Fibroblast of villous mesenchyme (primary cell): ENCODE results near the gene B4GALT3. TPM values are rescaled to one million over a fixed set of nuclear protein-coding genes. Genes with fewer than 3 reads are reported as not detected.
A peak's percentile ranks its signal among the peaks of the same experiment; 100 is the strongest.

Experiments used
- DNase-seq: peaks from one replicate; pipeline ENCODE4 v3.0.0-alpha.2; 2010; ENCODE audit warnings: low read depth
- H3K4me3 ChIP-seq: 2 replicates; pipeline ENCODE4 v1.5.1; 2011; ENCODE audit warnings: low read depth, mild to moderate bottlenecking, low read length
- CTCF ChIP-seq: IDR thresholded peaks from 2 replicates; pipeline ENCODE4 v1.5.1; 2012; ENCODE audit warnings: low read depth, mild to moderate bottlenecking, low read length; ENCODE audit not compliant: insufficient read depth
- total RNA-seq: library from RNA; depleted of rRNA; stranded (reverse); fragments of >200 nt; gene quantifications from 2 replicates; pipeline ENCODE4 v1.2.3, GENCODE V29; 2012

B4GALT3 gene
- total RNA-seq, 1 donor: 22.5 TPM

- TF ChIP-seq CTCF: peak; percentile 62
- no peak overlapping the region for H3K4me3 ChIP-seq
- DNase-seq: peak; percentile 71
These were observed 37.5 kb downstream of the B4GALT3 start for GRCh38 chr1:161139766-161140165.

GRCh38 chr1:161138431-161138830 lies 38.9 kb downstream of the B4GALT3 start:
- no peak for DNase-seq
- no peak for TF ChIP-seq CTCF
- H3K4me3 ChIP-seq: no peak overlapping the region

GRCh38 chr1:161137881-161138280 lies 39.4 kb downstream of the B4GALT3 start:
- DNase-seq: peak; percentile 6
- TF ChIP-seq CTCF: no peak

GRCh38 chr1:161133220-161133740 lies 44.0 kb downstream of the B4GALT3 start:
- H3K4me3 ChIP-seq: peak overlapping the region; percentile 88
- TF ChIP-seq CTCF: no peak
- no peak for DNase-seq

More at GRCh38 chr1:161137881-161138280, 39.4 kb downstream of the B4GALT3 start:
- no peak overlapping the region for H3K4me3 ChIP-seq

GRCh38 chr1:161132410-161133219 lies 44.7 kb downstream of the B4GALT3 start, which contains the start of gene DEDD:
Gene DEDD (minus strand): TSS chr1:161132667. CDS start chr1:161124462, 8,205 bp downstream.
- TF ChIP-seq CTCF: no peak
- H3K4me3 ChIP-seq: peak within 1 kb of the TSS; percentile 88
- peak; percentile 96 for DNase-seq

- H3K4me3 ChIP-seq: peak overlapping the region; percentile 88
- peak; percentile 39 for DNase-seq
- no peak for TF ChIP-seq CTCF
These were observed 45.5 kb downstream of the B4GALT3 start for GRCh38 chr1:161131523-161132409.
